22Rv1 (cell line): ENCODE data around the gene FNBP1L.
A peak's percentile ranks its signal among the peaks of the same experiment; 100 is the strongest.

ENCODE experiments used
- H3K27ac ChIP-seq: fragments of 450-650 bp; 2 replicates; pipeline ENCODE4 v1.5.1; 2017
- ZFX ChIP-seq: fragments of 450-650 bp; IDR thresholded peaks from 2 replicates; pipeline ENCODE4 v1.6.1; 2017; ENCODE audit warnings: antibody characterized with exemption, borderline replicate concordance
- TF ChIP-seq, protein P1 (sequence below): fragments of 450-650 bp; IDR thresholded peaks from 2 replicates; pipeline ENCODE4 v1.5.1; 2017; ENCODE audit warnings: mild to moderate bottlenecking

FNBP1L gene

DNA sequence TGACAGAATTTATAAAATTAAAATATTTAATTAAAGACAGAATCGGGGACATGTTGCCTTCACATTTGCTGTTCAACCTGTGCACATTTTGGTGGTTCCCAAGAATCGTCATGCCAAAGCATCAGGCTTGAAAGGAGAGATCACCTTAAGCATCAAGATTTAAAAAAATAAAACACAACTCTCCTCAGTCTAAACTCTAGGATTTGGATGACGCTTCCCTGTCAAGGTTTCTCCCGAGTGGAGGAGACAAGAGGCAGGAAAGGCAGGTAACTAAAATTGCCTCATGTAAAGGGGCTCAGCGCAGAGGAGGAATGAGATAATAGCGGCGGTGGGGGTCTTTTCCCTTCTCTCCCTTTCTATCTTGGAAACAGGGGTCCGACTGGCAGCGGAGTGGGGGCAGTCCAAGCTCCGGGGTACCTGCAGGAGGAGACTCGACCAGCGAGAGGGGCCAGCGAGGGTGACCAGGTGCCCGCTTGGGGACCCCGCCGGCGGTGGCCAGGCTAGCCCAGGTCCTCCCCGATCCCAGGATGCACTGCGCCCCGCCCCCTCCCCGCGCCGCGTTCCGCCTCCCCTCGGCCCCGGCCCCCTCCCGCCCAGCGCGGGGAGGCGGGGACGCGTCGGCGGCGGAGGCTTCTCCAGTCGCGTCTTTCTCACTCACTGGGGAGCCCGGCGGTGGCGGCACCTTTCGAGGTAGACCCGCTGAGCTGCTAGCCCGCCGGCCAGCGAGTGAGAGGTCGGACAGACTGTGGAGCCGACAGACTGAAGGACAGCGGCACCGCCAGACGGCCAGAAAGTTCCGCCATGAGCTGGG, at the start of gene FNBP1L:
TSS of gene FNBP1L (plus strand) at position 638 of the 811 bp plus-strand sequence. CDS start at position 802, 164 bp downstream.
- H3K27ac ChIP-seq = peak within 1 kb of the TSS; percentile 87
- TF ChIP-seq ZFX = no peak
- TF ChIP-seq, protein P1, sequence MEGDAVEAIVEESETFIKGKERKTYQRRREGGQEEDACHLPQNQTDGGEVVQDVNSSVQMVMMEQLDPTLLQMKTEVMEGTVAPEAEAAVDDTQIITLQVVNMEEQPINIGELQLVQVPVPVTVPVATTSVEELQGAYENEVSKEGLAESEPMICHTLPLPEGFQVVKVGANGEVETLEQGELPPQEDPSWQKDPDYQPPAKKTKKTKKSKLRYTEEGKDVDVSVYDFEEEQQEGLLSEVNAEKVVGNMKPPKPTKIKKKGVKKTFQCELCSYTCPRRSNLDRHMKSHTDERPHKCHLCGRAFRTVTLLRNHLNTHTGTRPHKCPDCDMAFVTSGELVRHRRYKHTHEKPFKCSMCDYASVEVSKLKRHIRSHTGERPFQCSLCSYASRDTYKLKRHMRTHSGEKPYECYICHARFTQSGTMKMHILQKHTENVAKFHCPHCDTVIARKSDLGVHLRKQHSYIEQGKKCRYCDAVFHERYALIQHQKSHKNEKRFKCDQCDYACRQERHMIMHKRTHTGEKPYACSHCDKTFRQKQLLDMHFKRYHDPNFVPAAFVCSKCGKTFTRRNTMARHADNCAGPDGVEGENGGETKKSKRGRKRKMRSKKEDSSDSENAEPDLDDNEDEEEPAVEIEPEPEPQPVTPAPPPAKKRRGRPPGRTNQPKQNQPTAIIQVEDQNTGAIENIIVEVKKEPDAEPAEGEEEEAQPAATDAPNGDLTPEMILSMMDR = no peak

DNA sequence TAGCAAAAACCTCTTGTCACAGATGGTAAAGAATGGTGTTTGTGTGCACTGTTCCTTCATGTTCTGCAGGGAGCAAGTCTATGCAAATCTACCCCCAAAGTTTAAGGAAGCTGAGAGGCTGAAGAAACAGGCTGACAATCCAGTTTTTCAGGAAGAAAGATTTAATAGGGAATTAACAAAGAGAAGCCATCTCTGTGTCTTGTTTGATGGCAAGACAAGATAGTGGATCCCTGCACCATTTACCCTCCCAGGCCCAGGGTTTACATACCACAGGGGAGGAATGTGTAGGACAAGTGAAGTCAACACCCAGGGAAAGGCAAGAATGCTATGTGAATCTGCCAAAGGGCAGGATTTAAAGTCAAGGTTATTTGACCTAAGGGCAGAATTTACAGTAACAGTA, 48.1 kb upstream of the FNBP1L start:
- TF ChIP-seq, protein P1 = no peak
- H3K27ac ChIP-seq = no peak overlapping the region

DNA sequence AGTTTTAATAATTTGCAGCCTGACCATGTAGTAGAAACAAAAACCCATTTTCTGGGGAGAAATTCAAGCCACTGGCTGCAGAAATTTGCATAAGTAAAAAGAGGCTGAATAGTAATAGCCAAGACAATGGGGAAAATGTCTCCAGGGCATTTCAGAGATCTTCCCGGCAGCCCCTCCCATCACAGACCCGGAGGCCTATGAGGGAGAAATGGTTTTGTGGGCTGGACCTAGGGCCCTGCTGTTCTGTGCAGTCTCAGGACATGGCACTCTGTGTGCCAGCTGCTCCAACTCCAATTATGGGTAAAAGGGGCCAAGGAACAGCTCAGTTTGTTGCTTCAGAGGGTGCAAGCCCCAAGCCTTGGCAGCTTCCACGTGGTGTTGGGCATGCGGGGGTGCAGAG, 39.7 kb upstream of the FNBP1L start:
- H3K27ac ChIP-seq = no peak overlapping the region
- TF ChIP-seq ZFX = no peak
- TF ChIP-seq, protein P1 = no peak

DNA sequence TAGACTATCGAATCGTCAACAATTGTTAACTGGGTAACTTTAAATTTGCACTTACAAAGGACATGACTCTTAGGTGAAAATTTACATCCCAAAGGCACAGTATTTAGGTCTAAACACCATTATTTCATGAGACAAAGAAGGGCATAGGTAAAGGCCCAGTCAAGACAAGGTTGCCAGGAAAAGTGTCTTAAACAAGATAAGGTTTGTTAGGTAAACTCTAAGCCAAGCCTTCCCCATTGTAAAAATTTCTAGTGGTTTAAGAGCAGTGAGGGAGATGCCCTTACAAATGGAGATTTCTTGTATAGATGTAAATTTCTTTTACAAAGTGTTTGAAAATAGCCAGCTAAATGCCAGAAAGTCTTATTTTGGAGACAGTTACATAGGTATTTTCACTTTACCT, 36.9 kb upstream of the FNBP1L start:
- no peak overlapping the region for H3K27ac ChIP-seq
- no peak for TF ChIP-seq ZFX
- TF ChIP-seq, protein P1 = no peak

DNA sequence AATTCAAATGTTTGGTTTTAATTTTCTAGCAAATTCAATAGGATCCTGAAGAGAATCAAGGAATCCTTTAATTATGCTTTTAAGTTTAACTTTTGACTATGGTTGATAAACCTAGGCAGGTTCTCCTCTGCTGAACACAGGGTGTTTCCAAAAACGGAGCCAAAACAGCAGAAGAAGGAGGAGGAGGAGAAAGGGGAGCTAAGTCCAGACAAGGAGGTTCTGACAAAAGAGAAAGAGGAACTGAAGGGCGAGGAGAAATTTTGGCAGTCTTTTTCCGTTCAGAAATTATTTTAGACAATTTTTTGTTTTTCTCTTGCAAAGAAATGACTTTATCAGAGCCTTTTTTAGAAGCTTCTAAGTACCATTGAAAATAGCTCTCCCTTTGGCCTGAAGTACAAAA, 33.2 kb upstream of the FNBP1L start:
- TF ChIP-seq, protein P1 = no peak
- no peak for TF ChIP-seq ZFX
- no peak overlapping the region for H3K27ac ChIP-seq

DNA sequence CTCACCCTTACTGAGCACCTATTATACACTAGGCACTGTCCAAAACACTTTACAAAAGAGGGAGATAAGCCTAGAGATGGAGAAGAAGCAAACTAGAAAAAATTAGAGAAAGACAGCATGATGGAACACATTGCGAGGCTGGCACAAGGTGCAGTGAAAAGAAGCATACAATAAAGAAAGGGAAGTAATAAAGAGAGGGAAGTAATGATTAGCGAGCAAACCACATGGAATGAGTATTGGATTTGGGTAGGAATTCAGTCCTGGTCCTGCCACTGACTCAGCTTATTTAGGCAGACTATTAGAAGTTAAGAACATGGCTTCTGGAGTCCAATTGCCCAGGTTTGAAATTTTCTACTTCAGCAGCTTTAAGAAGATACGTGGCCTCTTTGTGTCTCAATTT, 32.6 kb upstream of the FNBP1L start:
- no peak overlapping the region for H3K27ac ChIP-seq
- TF ChIP-seq ZFX = no peak
- TF ChIP-seq, protein P1 = no peak

DNA sequence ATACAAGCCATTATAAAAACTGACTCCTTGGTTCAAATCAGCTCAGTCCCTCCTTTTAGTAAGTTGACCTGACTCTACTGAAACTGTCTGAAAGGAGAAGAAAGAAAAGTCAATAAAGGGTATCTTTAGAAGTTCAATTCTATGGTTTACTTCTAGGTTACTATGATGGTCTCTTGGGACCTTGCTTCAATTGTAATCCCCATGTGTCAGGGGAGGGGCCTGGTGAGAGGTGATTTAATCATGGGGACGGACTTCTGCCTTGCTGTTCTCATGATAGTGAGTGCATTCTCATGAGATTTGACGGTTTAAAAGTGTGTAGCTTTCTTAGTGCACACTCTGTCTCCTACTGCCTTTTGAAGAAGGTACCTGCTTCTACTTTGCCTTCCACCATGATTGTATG, 31.7 kb upstream of the FNBP1L start:
- no peak for TF ChIP-seq ZFX
- TF ChIP-seq, protein P1 = no peak
- no peak overlapping the region for H3K27ac ChIP-seq
